Muscle layer of duodenum (tissue), 2 donors: Measurements from ENCODE around the gene MRPL36.

Source experiments
- H3K27ac ChIP-seq: one replicate; pipeline ENCODE4 v1.7.0; 2013; ENCODE audit warnings: mild to moderate bottlenecking, low read length
- H3K27me3 ChIP-seq: one replicate; pipeline ENCODE4 v1.7.0; 2013; ENCODE audit warnings: low read depth, mild to moderate bottlenecking, control low read depth, low read length
- H3K36me3 ChIP-seq, 2 donors: one replicate each; pipeline ENCODE4 v1.7.0; 2013; ENCODE audit warnings: low read length in 2 of 2, control low read depth in 1 of 2, mild to moderate bottlenecking in 1 of 2; ENCODE audit not compliant: insufficient read depth in 2 of 2, control insufficient read depth in 1 of 2
- H3K4me1 ChIP-seq, 2 donors: one replicate each; pipeline ENCODE4 v1.7.0; 2013; ENCODE audit warnings: low read length in 2 of 2, mild to moderate bottlenecking in 2 of 2, control low read depth in 1 of 2, moderate library complexity in 1 of 2; ENCODE audit not compliant: insufficient read depth in 2 of 2, control insufficient read depth in 1 of 2
- H3K4me3 ChIP-seq, 2 donors: one replicate each; pipeline ENCODE4 v1.7.0; 2013; ENCODE audit warnings: low read length in 2 of 2, low read depth in 1 of 2, mild to moderate bottlenecking in 1 of 2
- H3K9me3 ChIP-seq, 2 donors: one replicate each; pipeline ENCODE4 v1.7.0; 2013; ENCODE audit warnings: low read length in 2 of 2, control low read depth in 1 of 2, mild to moderate bottlenecking in 1 of 2; ENCODE audit not compliant: control insufficient read depth in 1 of 2
- donor health status: healthy.

MRPL36 gene

GRCh38 chr5:1783216-1783554 lies 16.5 kb downstream of the MRPL36 start:
- no peak overlapping the region for H3K4me3 ChIP-seq
- no peaks in the 10 kb centered on the region for H3K9me3 ChIP-seq
- no peaks in the 10 kb centered on the region for H3K36me3 ChIP-seq
- H3K27ac ChIP-seq, result no peak overlapping the region
- no peaks in the 10 kb centered on the region for H3K4me1 ChIP-seq
- no peaks in the 10 kb centered on the region for H3K27me3 ChIP-seq

GRCh38 chr5:1782385-1783215 lies 17.0 kb downstream of the MRPL36 start:
- H3K27me3 ChIP-seq, result no peaks in the 10 kb centered on the region
- H3K4me3 ChIP-seq, result no peak overlapping the region
- no peaks in the 10 kb centered on the region for H3K4me1 ChIP-seq
- no peaks in the 10 kb centered on the region for H3K9me3 ChIP-seq
- H3K36me3 ChIP-seq, result no peaks in the 10 kb centered on the region
- no peak overlapping the region for H3K27ac ChIP-seq

GRCh38 chr5:1781726-1782384 lies 17.8 kb downstream of the MRPL36 start:
- Histone ChIP-seq H3K27me3 (no peaks in the 10 kb centered on the region), H3K4me1 (no peaks in the 10 kb centered on the region), H3K36me3 (no peaks in the 10 kb centered on the region), H3K9me3 (no peaks in the 10 kb centered on the region), H3K4me3 (no peak overlapping the region), H3K27ac (no peak overlapping the region)

- H3K9me3 ChIP-seq, result no peaks in the 10 kb centered on the region
- no peaks in the 10 kb centered on the region for H3K36me3 ChIP-seq
- no peak overlapping the region for H3K4me3 ChIP-seq
- H3K27ac ChIP-seq, result no peak overlapping the region
- no peaks in the 10 kb centered on the region for H3K27me3 ChIP-seq
- no peaks in the 10 kb centered on the region for H3K4me1 ChIP-seq
Measured at GRCh38 chr5:1781107-1781506, 18.5 kb downstream of the MRPL36 start.

- Histone ChIP-seq H3K27ac (no peak overlapping the region), H3K4me1 (no peaks in the 10 kb centered on the region), H3K36me3 (no peaks in the 10 kb centered on the region), H3K9me3 (no peaks in the 10 kb centered on the region), H3K4me3 (no peak overlapping the region), H3K27me3 (no peaks in the 10 kb centered on the region)
Measured at GRCh38 chr5:1780614-1780930, 19.1 kb downstream of the MRPL36 start.

GRCh38 chr5:1779782-1780613 lies 19.6 kb downstream of the MRPL36 start:
- Histone ChIP-seq H3K9me3 (no peaks in the 10 kb centered on the region), H3K36me3 (no peaks in the 10 kb centered on the region), H3K27ac (no peak overlapping the region), H3K4me3 (no peak overlapping the region), H3K27me3 (no peaks in the 10 kb centered on the region), H3K4me1 (no peaks in the 10 kb centered on the region)

GRCh38 chr5:1779021-1779680 lies 20.5 kb downstream of the MRPL36 start:
- Histone ChIP-seq H3K4me3 (no peak overlapping the region), H3K36me3 (no peaks in the 10 kb centered on the region), H3K4me1 (no peaks in the 10 kb centered on the region), H3K27ac (no peak overlapping the region), H3K9me3 (no peaks in the 10 kb centered on the region), H3K27me3 (no peaks in the 10 kb centered on the region)

- Histone ChIP-seq H3K4me1 (no peaks in the 10 kb centered on the region), H3K9me3 (no peaks in the 10 kb centered on the region), H3K36me3 (no peaks in the 10 kb centered on the region), H3K4me3 (no peak overlapping the region), H3K27me3 (no peaks in the 10 kb centered on the region), H3K27ac (no peak overlapping the region)
Measured at GRCh38 chr5:1778138-1779020, 21.3 kb downstream of the MRPL36 start.

- H3K36me3 ChIP-seq, result no peaks in the 10 kb centered on the region
- no peak overlapping the region for H3K27ac ChIP-seq
- no peaks in the 10 kb centered on the region for H3K4me1 ChIP-seq
- no peaks in the 10 kb centered on the region for H3K27me3 ChIP-seq
- H3K9me3 ChIP-seq, result no peaks in the 10 kb centered on the region
- H3K4me3 ChIP-seq, result no peak overlapping the region
Measured at GRCh38 chr5:1777281-1778137, 22.1 kb downstream of the MRPL36 start.

- Histone ChIP-seq H3K4me1 (no peaks in the 10 kb centered on the region), H3K36me3 (no peaks in the 10 kb centered on the region), H3K9me3 (no peaks in the 10 kb centered on the region), H3K4me3 (no peak overlapping the region), H3K27me3 (no peaks in the 10 kb centered on the region), H3K27ac (no peak overlapping the region)
Measured at GRCh38 chr5:1776831-1777230, 22.8 kb downstream of the MRPL36 start.
